K562 treated with DMSO at 1 percent for 12 hours (cell line): Measurements from ENCODE around the gene ARMCX6. TPM values are rescaled to one million over a fixed set of nuclear protein-coding genes. Genes with fewer than 3 reads are reported as not detected.

Experiments used
- total RNA-seq: library from RNA; unstranded; fragments of 300-600 nt; gene quantifications from 2 replicates; pipeline ENCODE4 v1.2.3, GENCODE V29; 2022; ENCODE audit not compliant: insufficient read depth

ARMCX6 gene
- total RNA-seq = 23.7 and 30.2 TPM in 2 replicates

GRCh38 chrX:101617211-101618191 is at the start of gene ARMCX6:
ARMCX6 (minus strand) TSS chrX:101618000; CDS start chrX:101616620, 1,380 bp downstream.

GRCh38 chrX:101659601-101660063 is 41.8 kb upstream of the ARMCX6 start, which contains the start of gene ARMCX2:
ARMCX2 (minus strand) TSS chrX:101659850; CDS start chrX:101657588, 2,262 bp downstream.

Other genes starting within 250 kb of the ARMCX6 start
- 15.5 and 37.0 TPM in 2 replicates for gene BTK, start 231.8 kb downstream of the ARMCX6 start, total RNA-seq
- gene RPL36A, start 227.0 kb downstream of the ARMCX6 start, total RNA-seq = 5,042 and 6,424 TPM in 2 replicates
- gene GLA, start 210.1 kb downstream of the ARMCX6 start, total RNA-seq = 41.7 and 71.2 TPM in 2 replicates
- 22.5 and 40.1 TPM in 2 replicates for gene HNRNPH2, start 209.8 kb downstream of the ARMCX6 start, total RNA-seq
- not detected in 2 replicates for gene ARMCX4, start 132.5 kb downstream of the ARMCX6 start, total RNA-seq
- gene ARMCX1, start 67.5 kb downstream of the ARMCX6 start, total RNA-seq = 0.39 and 0.89 TPM in 2 replicates
- 11.7 and 38.8 TPM in 2 replicates for gene ARMCX3, start 5.2 kb upstream of the ARMCX6 start, total RNA-seq
- 0.88 TPM in 1 of 2 replicates, not detected in the other for gene ARMCX2, start 41.9 kb upstream of the ARMCX6 start, total RNA-seq